Naive thymus-derived CD4-positive, alpha-beta T cell (primary cell): ENCODE measurements around the gene MON2. TPM values are rescaled to one million over a fixed set of nuclear protein-coding genes. Genes with fewer than 3 reads are reported as not detected.

Experiments used
- ATAC-seq: fragments of 150-1000 bp; cut with Tn5 transposase; 2 replicates; pipeline ENCODE4 v1.10.0; 2021; ENCODE audit warnings: mild to moderate bottlenecking, moderate library complexity
- CTCF ChIA-PET: fragments of 350-600 bp; sonication (Branson Sonifier 250); formaldehyde crosslinking; loops from one replicate; lab custom pipeline; 2021; ENCODE audit warnings: antibody characterized with exemption; lab: Charles Lee
- POLR2A ChIA-PET: fragments of 350-600 bp; sonication (Branson Sonifier 250); formaldehyde crosslinking; loops from one replicate; lab custom pipeline; 2021; ENCODE audit warnings: antibody characterized with exemption, inconsistent platforms; lab: Charles Lee
- DNase-seq, 9 donors: peaks; one replicate each; pipeline versions ENCODE4 v3.0.0 to v3.0.0-alpha.2; 2020 to 2022; ENCODE audit warnings: mixed read lengths in 1 of 9
- H3K27ac ChIP-seq: one replicate; pipeline ENCODE4 v1.7.0; 2013; ENCODE audit warnings: mild to moderate bottlenecking, low read depth, low read length, moderate library complexity
- H3K27me3 ChIP-seq, 2 donors: one replicate each; pipeline ENCODE4 v1.7.0; 2013; ENCODE audit warnings: low read length in 2 of 2, mild to moderate bottlenecking in 2 of 2, moderate library complexity in 2 of 2; ENCODE audit not compliant: control insufficient read depth in 2 of 2, insufficient read depth in 2 of 2
- H3K36me3 ChIP-seq, 3 experiments: 1 replicate in 2 of 3; 2 replicates in 1 of 3; pipeline ENCODE4 v1.7.0; 2013; ENCODE audit warnings: low read length in 3 of 3, mild to moderate bottlenecking in 3 of 3, moderate library complexity in 1 of 3; ENCODE audit not compliant: insufficient read depth in 3 of 3, control insufficient read depth in 2 of 3
- H3K4me1 ChIP-seq, 2 donors: one replicate each; pipeline ENCODE4 v1.7.0; 2013; ENCODE audit warnings: low read length in 2 of 2, mild to moderate bottlenecking in 2 of 2, moderate library complexity in 1 of 2; ENCODE audit not compliant: control insufficient read depth in 2 of 2, insufficient read depth in 2 of 2
- H3K4me3 ChIP-seq: 2 replicates; pipeline ENCODE4 v1.7.0; 2013; ENCODE audit warnings: mild to moderate bottlenecking, low read length
- H3K9me3 ChIP-seq, 3 experiments: 1 replicate in 2 of 3; 2 replicates in 1 of 3; pipeline ENCODE4 v1.7.0; 2013; ENCODE audit warnings: low read length in 3 of 3; ENCODE audit not compliant: control insufficient read depth in 2 of 3
- H3K27ac Mint-ChIP-seq, 9 donors: one replicate each; pipeline ENCODE4 v1.8.0; 2020 to 2022; ENCODE audit warnings: mixed read lengths in 9 of 9, mild to moderate bottlenecking in 8 of 9, moderate library complexity in 5 of 9, inconsistent platforms in 2 of 9
- H3K27me3 Mint-ChIP-seq, 5 donors: one replicate each; pipeline ENCODE4 v1.8.0; 2021 to 2022; ENCODE audit warnings: mixed read lengths in 5 of 5, mild to moderate bottlenecking in 1 of 5
- H3K36me3 Mint-ChIP-seq, 5 donors: one replicate each; pipeline ENCODE4 v1.8.0; 2020 to 2022; ENCODE audit warnings: mixed read lengths in 5 of 5, mild to moderate bottlenecking in 3 of 5, inconsistent platforms in 1 of 5
- H3K4me1 Mint-ChIP-seq, 7 donors: one replicate each; pipeline ENCODE4 v1.8.0; 2020 to 2022; ENCODE audit warnings: mixed read lengths in 7 of 7, mild to moderate bottlenecking in 3 of 7, inconsistent platforms in 1 of 7
- H3K4me3 Mint-ChIP-seq, 10 donors: one replicate each; pipeline ENCODE4 v1.8.0; 2020 to 2022; ENCODE audit warnings: mild to moderate bottlenecking in 10 of 10, mixed read lengths in 10 of 10, moderate library complexity in 6 of 10, inconsistent platforms in 2 of 10
- H3K9me3 Mint-ChIP-seq, 11 donors: one replicate each; pipeline ENCODE4 v1.8.0; 2020 to 2022; ENCODE audit warnings: mixed read lengths in 11 of 11, mild to moderate bottlenecking in 4 of 11, inconsistent platforms in 1 of 11, moderate library complexity in 1 of 11
- intact Hi-C, 2 donors: fragments of 100-400 bp; cut with micrococcal nuclease; formaldehyde crosslinking; loops; one replicate each; pipeline ENCODE4 v1.15.1; 2023
- polyA plus RNA-seq, 2 donors: library from polyadenylated mRNA; unstranded; fragments of 300-500 nt; fragmentation: Illumina TruSeq; gene quantifications; one replicate each; pipeline ENCODE4 v1.2.3, GENCODE V29; 2021
- total RNA-seq, 6 experiments: library from RNA in 5 of 6; stranded (reverse) in 5 of 6; gene quantifications; 1 replicate in 5 of 6; 2 replicates in 1 of 6; pipeline ENCODE4 v1.2.3 and lab custom pipeline; 2021 to 2026

MON2 gene
- 10 to 100 TPM; 50.0 to 96.3 (median 76.0) TPM for total RNA-seq
- 10 to 100 TPM; 18.2 to 18.7 TPM for polyA plus RNA-seq
- 138 reads per million, percentile 89 among the genes with 10 or more reads in this experiment for total RNA-seq (lab: John Stamatoyannopoulos, UW)

GRCh38 chr12:62466594-62467491 lies at the start of gene MON2:
Gene MON2 (plus strand): TSS chr12:62466826. CDS start chr12:62467208, 382 bp downstream.
- DNase-seq (peak; percentile 79 to 89 (median 84)), ATAC-seq (peak; percentile 98)
- H3K4me1 Mint-ChIP-seq, result peaks cover 12 to 30% (median 21%) of the 10 kb centered on the region in 7 donors
- H3K9me3 ChIP-seq, result no peaks in the 10 kb centered on the region
- ChIA-PET CTCF (interaction anchor here (2.8 kb wide), 1 partner anchor 29 kb away, joined by 11 read pairs; no protein-coding TSS in a partner anchor), POLR2A (interaction anchor here (0.6 to 2.5 kb wide), 6 partner anchors 9 to 350 kb away, joined by 3 to 18 read pairs (median 3); no protein-coding TSS in a partner anchor)
- peaks cover 0 to 4% (median 3%) of the 10 kb centered on the region in 5 donors for H3K27me3 Mint-ChIP-seq
- H3K4me3 Mint-ChIP-seq, result peak within 1 kb of the TSS; percentile 85 to 99 (median 94)
- H3K36me3 Mint-ChIP-seq, result peaks cover 0 to 11% (median 5%) of the 10 kb centered on the region in 5 donors
- peaks cover 0 to 4% of the 10 kb centered on the region in 2 donors for H3K27me3 ChIP-seq
- H3K36me3 ChIP-seq, result peaks cover 0 to 8% (median 0%) of the 10 kb centered on the region in 3 experiments
- H3K27ac Mint-ChIP-seq, result peak within 1 kb of the TSS; percentile 86 to 98 (median 96)
- H3K4me1 ChIP-seq, result peaks cover 8 to 17% of the 10 kb centered on the region in 2 donors
- intact Hi-C loops, result loop anchor here (1.0 to 2.0 kb wide), 7 partner anchors 29 to 1756 kb away; partner anchors contain the start of genes USP15 (in 2 of the 2) and KICS2 (in 1 of the 2)
- peak within 1 kb of the TSS; percentile 88 for H3K27ac ChIP-seq
- peaks cover 3 to 21% (median 9%) of the 10 kb centered on the region in 11 donors for H3K9me3 Mint-ChIP-seq
- peak within 1 kb of the TSS; percentile 90 for H3K4me3 ChIP-seq

GRCh38 chr12:62426089-62426488 lies 40.5 kb upstream of the MON2 start:
- Histone ChIP-seq H3K9me3 (peaks cover 0 to 5% (median 0%) of the 10 kb centered on the region in 3 experiments), H3K27ac (no peak overlapping the region), H3K4me3 (no peak overlapping the region), H3K4me1 (no peaks in the 10 kb centered on the region), H3K27me3 (no peaks in the 10 kb centered on the region), H3K36me3 (no peaks in the 10 kb centered on the region)
- CTCF ChIA-PET, result interaction anchor here (0.5 to 1.6 kb wide), 2 partner anchors 12 to 29 kb away, joined by 3 to 5 read pairs; no protein-coding TSS in a partner anchor
- peaks cover 4 to 22% (median 8%) of the 10 kb centered on the region in 5 donors for H3K36me3 Mint-ChIP-seq
- peaks cover 0 to 23% (median 13%) of the 10 kb centered on the region in 5 donors for H3K27me3 Mint-ChIP-seq
- no peak for DNase-seq
- H3K9me3 Mint-ChIP-seq, result peaks cover 4 to 62% (median 32%) of the 10 kb centered on the region in 11 donors
- peaks cover 0 to under 1% (median 0%) of the 10 kb centered on the region in 7 donors for H3K4me1 Mint-ChIP-seq
- H3K27ac Mint-ChIP-seq, result no peak overlapping the region
- POLR2A ChIA-PET, result no interaction called here
- H3K4me3 Mint-ChIP-seq, result no peak overlapping the region
- intact Hi-C loops, result no loop called here
- ATAC-seq, result no peak

GRCh38 chr12:62429457-62429856 lies 37.2 kb upstream of the MON2 start:
- Mint-ChIP-seq H3K9me3 (peaks cover 0 to 30% (median 17%) of the 10 kb centered on the region in 11 donors), H3K27me3 (peaks cover 14 to 51% (median 15%) of the 10 kb centered on the region in 5 donors), H3K36me3 (peaks cover 0 to 9% (median 7%) of the 10 kb centered on the region in 5 donors), H3K4me3 (no peak overlapping the region), H3K4me1 (peaks cover 0 to 2% (median under 1%) of the 10 kb centered on the region in 7 donors), H3K27ac (no peak overlapping the region)
- no peaks in the 10 kb centered on the region for H3K4me1 ChIP-seq
- H3K4me3 ChIP-seq, result no peak overlapping the region
- ATAC-seq, result no peak
- H3K27me3 ChIP-seq, result no peaks in the 10 kb centered on the region
- H3K9me3 ChIP-seq, result peaks cover 0 to 5% (median 0%) of the 10 kb centered on the region in 3 experiments
- no peak overlapping the region for H3K27ac ChIP-seq
- no peaks in the 10 kb centered on the region for H3K36me3 ChIP-seq
- intact Hi-C loops, result no loop called here
- ChIA-PET POLR2A (no interaction called here), CTCF (no interaction called here)
- DNase-seq, result no peak

- ATAC-seq, result peak; percentile 50
- Mint-ChIP-seq H3K27me3 (peaks cover 23 to 73% (median 31%) of the 10 kb centered on the region in 5 donors), H3K4me3 (peak overlapping the region; percentile 79 to 93 (median 89)), H3K36me3 (no peaks in the 10 kb centered on the region), H3K9me3 (no peaks in the 10 kb centered on the region), H3K27ac (peak overlapping the region in 2 of 9 donors; percentile 36 to 71), H3K4me1 (peaks cover 9 to 24% (median 18%) of the 10 kb centered on the region in 7 donors)
- intact Hi-C loops, result loop anchor here in 1 of 2 donors (5.0 kb wide), 1 partner anchor 638 kb away; no protein-coding TSS in a partner anchor
- Histone ChIP-seq H3K9me3 (no peaks in the 10 kb centered on the region), H3K4me1 (peaks cover 9 to 10% of the 10 kb centered on the region in 2 donors), H3K4me3 (peak overlapping the region; percentile 71), H3K27ac (no peak overlapping the region), H3K27me3 (no peaks in the 10 kb centered on the region), H3K36me3 (no peaks in the 10 kb centered on the region)
- POLR2A ChIA-PET, result interaction anchor here (0.7 kb wide), 1 partner anchor 51 kb away, joined by 4 read pairs; no protein-coding TSS in a partner anchor
- CTCF ChIA-PET, result interaction anchor here (0.5 to 5.7 kb wide), 7 partner anchors 9 to 379 kb away, joined by 3 to 59 read pairs (median 4); no protein-coding TSS in a partner anchor
- no peak for DNase-seq
Observed at GRCh38 chr12:62434494-62435302, 31.9 kb upstream of the MON2 start.

GRCh38 chr12:62435303-62436163 lies 31.1 kb upstream of the MON2 start:
- H3K4me1 ChIP-seq, result peaks cover 9 to 10% of the 10 kb centered on the region in 2 donors
- H3K4me3 Mint-ChIP-seq, result peak overlapping the region; percentile 79 to 93 (median 89)
- H3K4me3 ChIP-seq, result peak overlapping the region; percentile 71
- H3K36me3 Mint-ChIP-seq, result no peaks in the 10 kb centered on the region
- H3K4me1 Mint-ChIP-seq, result peaks cover 9 to 24% (median 18%) of the 10 kb centered on the region in 7 donors
- no peaks in the 10 kb centered on the region for H3K9me3 Mint-ChIP-seq
- ChIA-PET POLR2A (interaction anchor here (0.7 kb wide), 1 partner anchor 50 kb away, joined by 4 read pairs; no protein-coding TSS in a partner anchor), CTCF (interaction anchor here (0.6 to 5.7 kb wide), 6 partner anchors 8 to 378 kb away, joined by 3 to 59 read pairs (median 4); no protein-coding TSS in a partner anchor)
- no peaks in the 10 kb centered on the region for H3K36me3 ChIP-seq
- H3K27ac ChIP-seq, result no peak overlapping the region
- peak overlapping the region in 3 of 9 donors; percentile 33 to 71 (median 36) for H3K27ac Mint-ChIP-seq
- peaks cover 19 to 67% (median 29%) of the 10 kb centered on the region in 5 donors for H3K27me3 Mint-ChIP-seq
- no peaks in the 10 kb centered on the region for H3K9me3 ChIP-seq
- peak; percentile 77 for ATAC-seq
- H3K27me3 ChIP-seq, result no peaks in the 10 kb centered on the region
- DNase-seq, result peak; percentile 8 to 38 (median 26)
- intact Hi-C loops, result loop anchor here in 1 of 2 donors (5.0 kb wide), 1 partner anchor 637 kb away; no protein-coding TSS in a partner anchor
